Stomach smooth muscle (tissue), 2 donors: ENCODE measurements around the gene PRDM2.

Source experiments
- H3K27ac ChIP-seq: one replicate; pipeline ENCODE4 v1.7.0; 2013; ENCODE audit warnings: mild to moderate bottlenecking, low read length, inconsistent platforms
- H3K27me3 ChIP-seq, 2 donors: one replicate each; pipeline ENCODE4 v1.7.0; 2013; ENCODE audit warnings: low read length in 2 of 2; ENCODE audit not compliant: insufficient read depth in 2 of 2, control insufficient read depth in 1 of 2
- H3K36me3 ChIP-seq, 2 donors: one replicate each; pipeline ENCODE4 v1.7.0; 2013; ENCODE audit warnings: low read length in 2 of 2; ENCODE audit not compliant: control insufficient read depth in 2 of 2, insufficient read depth in 2 of 2
- H3K4me1 ChIP-seq: one replicate; pipeline ENCODE4 v1.7.0; 2013; ENCODE audit warnings: low read length; ENCODE audit not compliant: control insufficient read depth, insufficient read depth
- H3K4me3 ChIP-seq, 2 donors: one replicate each; pipeline ENCODE4 v1.7.0; 2013; ENCODE audit warnings: low read length in 2 of 2
- H3K9ac ChIP-seq, 2 donors: one replicate each; pipeline ENCODE4 v1.7.0; 2013; ENCODE audit warnings: low read length in 2 of 2, mild to moderate bottlenecking in 1 of 2
- H3K9me3 ChIP-seq, 2 donors: one replicate each; pipeline ENCODE4 v1.7.0; 2013; ENCODE audit warnings: low read length in 2 of 2; ENCODE audit not compliant: control insufficient read depth in 2 of 2
- donor health status: healthy.
- donor health status: Pancreatic carcinoma.

Gene PRDM2, protein sequence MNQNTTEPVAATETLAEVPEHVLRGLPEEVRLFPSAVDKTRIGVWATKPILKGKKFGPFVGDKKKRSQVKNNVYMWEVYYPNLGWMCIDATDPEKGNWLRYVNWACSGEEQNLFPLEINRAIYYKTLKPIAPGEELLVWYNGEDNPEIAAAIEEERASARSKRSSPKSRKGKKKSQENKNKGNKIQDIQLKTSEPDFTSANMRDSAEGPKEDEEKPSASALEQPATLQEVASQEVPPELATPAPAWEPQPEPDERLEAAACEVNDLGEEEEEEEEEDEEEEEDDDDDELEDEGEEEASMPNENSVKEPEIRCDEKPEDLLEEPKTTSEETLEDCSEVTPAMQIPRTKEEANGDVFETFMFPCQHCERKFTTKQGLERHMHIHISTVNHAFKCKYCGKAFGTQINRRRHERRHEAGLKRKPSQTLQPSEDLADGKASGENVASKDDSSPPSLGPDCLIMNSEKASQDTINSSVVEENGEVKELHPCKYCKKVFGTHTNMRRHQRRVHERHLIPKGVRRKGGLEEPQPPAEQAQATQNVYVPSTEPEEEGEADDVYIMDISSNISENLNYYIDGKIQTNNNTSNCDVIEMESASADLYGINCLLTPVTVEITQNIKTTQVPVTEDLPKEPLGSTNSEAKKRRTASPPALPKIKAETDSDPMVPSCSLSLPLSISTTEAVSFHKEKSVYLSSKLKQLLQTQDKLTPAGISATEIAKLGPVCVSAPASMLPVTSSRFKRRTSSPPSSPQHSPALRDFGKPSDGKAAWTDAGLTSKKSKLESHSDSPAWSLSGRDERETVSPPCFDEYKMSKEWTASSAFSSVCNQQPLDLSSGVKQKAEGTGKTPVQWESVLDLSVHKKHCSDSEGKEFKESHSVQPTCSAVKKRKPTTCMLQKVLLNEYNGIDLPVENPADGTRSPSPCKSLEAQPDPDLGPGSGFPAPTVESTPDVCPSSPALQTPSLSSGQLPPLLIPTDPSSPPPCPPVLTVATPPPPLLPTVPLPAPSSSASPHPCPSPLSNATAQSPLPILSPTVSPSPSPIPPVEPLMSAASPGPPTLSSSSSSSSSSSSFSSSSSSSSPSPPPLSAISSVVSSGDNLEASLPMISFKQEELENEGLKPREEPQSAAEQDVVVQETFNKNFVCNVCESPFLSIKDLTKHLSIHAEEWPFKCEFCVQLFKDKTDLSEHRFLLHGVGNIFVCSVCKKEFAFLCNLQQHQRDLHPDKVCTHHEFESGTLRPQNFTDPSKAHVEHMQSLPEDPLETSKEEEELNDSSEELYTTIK (N-terminal part only)

DNA sequence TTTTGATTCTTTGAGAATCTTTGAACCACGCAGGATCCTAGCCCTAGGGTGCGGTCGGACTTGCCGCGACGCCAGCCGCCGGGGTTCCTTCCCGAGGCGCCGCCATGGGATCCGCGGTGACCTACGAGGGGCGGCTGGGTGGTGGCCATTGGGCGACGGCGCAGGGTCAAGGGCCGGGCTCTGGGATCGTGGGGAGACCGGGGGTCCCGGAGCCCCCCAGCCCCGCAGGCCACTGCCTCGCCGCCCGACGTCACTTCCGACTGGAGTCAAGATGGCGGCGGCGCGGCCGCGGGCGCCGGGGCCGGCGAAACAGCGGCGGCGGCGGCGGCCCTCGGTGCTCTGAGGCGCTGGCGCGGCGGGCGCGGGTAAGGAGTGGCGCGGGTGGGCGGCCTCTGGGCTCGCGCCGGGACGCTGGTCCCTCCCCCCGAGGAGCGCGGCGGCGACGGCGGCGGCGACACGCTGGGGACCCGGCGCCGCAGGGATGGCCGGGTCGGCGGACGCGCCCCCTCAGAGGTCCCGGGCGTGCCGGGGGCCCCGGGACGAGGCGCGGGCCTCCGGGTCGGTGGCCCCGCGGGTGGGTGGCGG, at the start of gene PRDM2:
TSS of gene PRDM2 (plus strand) at position 253 of the 585 bp plus-strand sequence. CDS start 15,418 bp downstream, outside the sequence.
- Histone ChIP-seq H3K4me1 (peaks cover 5% of the 10 kb centered on the region), H3K27me3 (peaks cover 0 to under 1% of the 10 kb centered on the region in 2 donors), H3K9ac (peak within 1 kb of the TSS; percentile 89), H3K4me3 (peak within 1 kb of the TSS; percentile 79 to 96), H3K36me3 (no peaks in the 10 kb centered on the region), H3K27ac (peak within 1 kb of the TSS; percentile 90), H3K9me3 (no peaks in the 10 kb centered on the region)

DNA sequence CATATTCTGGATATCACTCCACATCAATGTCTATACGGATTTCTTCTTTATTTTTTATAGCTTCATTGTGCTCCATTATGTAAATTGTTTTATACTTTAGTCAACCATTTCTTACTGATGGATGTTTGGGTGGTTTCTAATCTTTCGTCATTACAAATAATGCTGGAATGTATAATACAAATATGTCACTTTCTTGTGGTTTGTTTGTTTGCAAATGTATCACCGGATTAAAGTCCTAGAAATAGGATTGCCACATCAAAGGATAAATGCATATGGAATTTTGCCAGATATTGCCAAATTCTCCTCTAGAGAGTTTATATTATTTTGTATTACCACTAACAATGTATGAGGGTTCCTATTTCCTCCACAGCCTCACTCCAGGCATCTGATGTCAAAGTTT, 48.7 kb upstream of the PRDM2 start:
- Histone ChIP-seq H3K4me3 (no peak overlapping the region), H3K27me3 (no peaks in the 10 kb centered on the region), H3K9ac (no peak overlapping the region), H3K27ac (no peak overlapping the region), H3K9me3 (no peaks in the 10 kb centered on the region), H3K4me1 (no peaks in the 10 kb centered on the region), H3K36me3 (no peaks in the 10 kb centered on the region)

DNA sequence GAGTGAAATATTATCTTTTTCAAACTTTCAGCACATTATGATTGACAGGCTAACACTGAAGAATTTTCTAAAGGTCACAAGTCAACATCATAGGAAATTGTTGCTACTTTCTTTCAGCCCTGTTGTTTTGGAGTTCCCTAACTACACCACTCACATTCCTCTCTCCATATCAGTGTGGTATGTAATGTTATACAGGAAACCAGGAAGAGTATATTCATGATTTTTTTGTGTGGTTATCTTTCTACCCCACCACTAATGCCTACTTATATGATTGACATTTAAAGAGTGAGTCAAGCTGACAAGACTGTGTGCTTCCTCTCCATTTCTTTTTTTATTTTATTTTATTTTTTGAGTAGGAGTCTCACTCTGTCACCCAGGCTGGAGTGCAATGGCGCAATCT, 47.8 kb upstream of the PRDM2 start:
- H3K4me1 ChIP-seq = no peaks in the 10 kb centered on the region
- H3K27ac ChIP-seq = no peak overlapping the region
- H3K9me3 ChIP-seq = no peaks in the 10 kb centered on the region
- no peak overlapping the region for H3K9ac ChIP-seq
- H3K4me3 ChIP-seq = no peak overlapping the region
- no peaks in the 10 kb centered on the region for H3K36me3 ChIP-seq
- no peaks in the 10 kb centered on the region for H3K27me3 ChIP-seq

DNA sequence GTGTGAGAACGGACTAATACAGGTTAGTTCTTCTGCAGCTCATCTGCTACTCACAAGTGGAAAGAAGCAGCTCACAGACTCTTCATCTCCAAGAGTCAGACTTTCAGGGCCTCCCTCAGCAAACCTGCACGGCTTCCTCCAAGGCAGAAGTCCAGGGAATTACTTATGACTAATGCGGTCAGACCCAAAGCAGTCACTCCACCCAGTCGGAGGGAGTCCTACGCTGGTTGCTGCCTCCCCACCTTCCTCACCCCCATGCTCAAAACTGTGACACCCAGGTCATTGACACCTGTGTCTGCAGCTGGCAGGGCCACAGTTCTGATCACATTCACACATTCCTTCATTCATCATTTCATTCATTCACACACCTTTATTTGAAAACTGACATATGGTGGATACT, 38.4 kb upstream of the PRDM2 start:
- H3K4me1 ChIP-seq = no peaks in the 10 kb centered on the region
- H3K27ac ChIP-seq = no peak overlapping the region
- H3K4me3 ChIP-seq = no peak overlapping the region
- peaks cover 0 to 2% of the 10 kb centered on the region in 2 donors for H3K27me3 ChIP-seq
- H3K9ac ChIP-seq = no peak overlapping the region
- no peaks in the 10 kb centered on the region for H3K36me3 ChIP-seq
- H3K9me3 ChIP-seq = no peaks in the 10 kb centered on the region

DNA sequence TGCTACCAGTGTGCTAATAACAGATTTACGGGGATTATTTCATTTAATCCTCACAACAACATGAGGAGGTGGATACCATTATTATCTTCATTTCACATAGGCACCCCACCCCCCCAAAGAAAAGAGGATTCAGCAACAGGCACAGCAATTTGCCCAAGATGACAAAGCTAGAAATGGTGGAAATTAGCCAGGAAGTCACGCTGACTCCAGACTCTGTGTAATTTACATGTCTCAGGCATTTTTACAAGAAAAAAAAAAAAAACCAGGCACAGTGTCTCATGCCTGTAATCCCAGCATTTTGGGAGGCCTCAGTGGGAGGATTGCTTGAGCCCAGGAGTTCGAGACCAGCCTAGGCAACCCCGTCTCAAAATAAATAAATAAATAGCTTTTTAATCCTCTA, 37.5 kb upstream of the PRDM2 start:
- Histone ChIP-seq H3K9ac (no peak overlapping the region), H3K9me3 (no peaks in the 10 kb centered on the region), H3K36me3 (no peaks in the 10 kb centered on the region), H3K4me3 (no peak overlapping the region), H3K4me1 (no peaks in the 10 kb centered on the region), H3K27ac (no peak overlapping the region), H3K27me3 (peaks cover 0 to 2% of the 10 kb centered on the region in 2 donors)

DNA sequence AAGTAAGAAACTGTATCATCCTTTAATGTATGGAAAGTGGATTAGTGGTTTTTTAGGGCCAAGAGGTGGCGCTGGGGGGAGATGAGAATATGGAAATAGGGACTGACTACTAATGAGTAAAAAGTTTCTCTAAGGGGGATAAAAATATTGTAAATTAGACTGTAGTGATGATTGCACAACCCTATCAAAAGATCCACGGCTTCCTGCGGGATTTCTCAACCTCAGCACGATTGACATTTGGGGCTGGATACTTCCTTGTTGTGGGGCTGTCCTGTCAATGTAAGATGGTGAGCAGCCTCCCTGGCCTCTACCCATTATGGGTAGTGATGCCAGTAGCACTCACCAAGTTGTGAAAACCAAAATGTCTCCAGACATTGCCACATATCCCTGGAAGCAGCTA, 36.0 kb upstream of the PRDM2 start:
- no peaks in the 10 kb centered on the region for H3K4me1 ChIP-seq
- H3K9me3 ChIP-seq = no peaks in the 10 kb centered on the region
- no peak overlapping the region for H3K4me3 ChIP-seq
- H3K9ac ChIP-seq = no peak overlapping the region
- H3K36me3 ChIP-seq = no peaks in the 10 kb centered on the region
- no peak overlapping the region for H3K27ac ChIP-seq
- peaks cover 0 to 2% of the 10 kb centered on the region in 2 donors for H3K27me3 ChIP-seq

DNA sequence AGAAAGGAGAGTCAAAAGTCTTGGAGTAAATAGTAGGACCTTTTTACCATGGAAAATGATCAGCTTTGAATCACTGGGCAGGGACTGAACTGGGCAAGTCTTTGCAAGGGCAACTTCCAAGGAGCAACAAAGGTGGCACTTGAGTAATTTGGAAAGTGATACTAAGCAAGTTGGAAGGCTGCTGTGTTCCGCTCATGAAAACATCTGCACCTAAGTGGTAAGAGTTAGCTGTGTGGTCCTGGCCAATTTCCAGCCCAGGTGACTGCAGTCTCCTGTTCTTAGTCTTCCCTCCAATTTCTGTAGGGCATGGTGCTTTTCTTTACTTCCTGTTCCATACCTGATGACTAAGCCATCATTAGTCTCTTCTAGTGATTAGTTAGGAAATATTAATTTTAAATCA, 35.5 kb upstream of the PRDM2 start:
- H3K4me3 ChIP-seq = no peak overlapping the region
- H3K27me3 ChIP-seq = peaks cover 0 to 2% of the 10 kb centered on the region in 2 donors
- H3K9ac ChIP-seq = no peak overlapping the region
- no peaks in the 10 kb centered on the region for H3K4me1 ChIP-seq
- H3K36me3 ChIP-seq = no peaks in the 10 kb centered on the region
- H3K9me3 ChIP-seq = no peaks in the 10 kb centered on the region
- no peak overlapping the region for H3K27ac ChIP-seq

DNA sequence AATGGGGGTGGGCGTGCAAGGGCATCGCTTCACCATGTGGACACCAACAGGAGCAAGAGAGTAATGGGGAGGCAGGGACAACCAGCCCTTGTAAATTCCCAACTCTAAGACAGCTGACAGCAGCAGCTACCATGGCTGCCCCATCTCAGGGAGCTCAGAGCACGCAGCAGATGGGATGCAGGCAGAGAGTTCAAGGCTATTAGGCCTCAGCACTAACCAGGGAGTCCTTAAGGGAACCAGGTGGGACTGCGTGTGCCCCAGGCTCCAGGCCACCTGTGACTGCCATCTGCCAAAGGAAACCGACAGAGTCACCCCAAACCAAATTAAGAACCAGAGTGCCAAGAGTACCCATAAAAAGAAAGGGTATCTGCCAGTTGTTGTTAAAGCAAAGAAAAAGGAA, 33.7 kb upstream of the PRDM2 start:
- H3K27ac ChIP-seq = no peak overlapping the region
- H3K4me1 ChIP-seq = no peaks in the 10 kb centered on the region
- H3K9me3 ChIP-seq = no peaks in the 10 kb centered on the region
- H3K4me3 ChIP-seq = no peak overlapping the region
- H3K36me3 ChIP-seq = no peaks in the 10 kb centered on the region
- peaks cover 0 to 2% of the 10 kb centered on the region in 2 donors for H3K27me3 ChIP-seq
- H3K9ac ChIP-seq = no peak overlapping the region

DNA sequence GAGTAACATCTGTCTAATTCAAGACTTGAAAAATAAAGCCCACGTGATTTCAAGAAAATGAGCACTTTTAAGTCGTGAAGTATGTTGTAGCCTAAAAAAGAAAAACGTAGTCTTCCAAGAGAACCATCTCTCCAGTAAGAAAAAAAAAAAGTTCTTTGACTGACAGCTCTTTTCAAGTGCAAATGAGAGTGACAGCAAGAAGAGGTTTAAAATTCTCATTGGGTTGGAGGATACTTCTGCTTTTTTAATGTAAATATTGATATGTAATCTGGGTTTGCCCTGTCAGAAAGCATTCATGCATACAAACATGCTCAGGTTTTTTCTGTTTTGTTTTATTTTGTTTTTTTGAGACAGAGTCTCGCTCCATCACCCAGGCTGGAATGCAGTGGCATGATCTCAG, 32.3 kb upstream of the PRDM2 start:
- Histone ChIP-seq H3K4me3 (no peak overlapping the region), H3K27ac (no peak overlapping the region), H3K36me3 (no peaks in the 10 kb centered on the region), H3K9ac (no peak overlapping the region), H3K27me3 (peaks cover 0 to 2% of the 10 kb centered on the region in 2 donors), H3K9me3 (no peaks in the 10 kb centered on the region), H3K4me1 (no peaks in the 10 kb centered on the region)

DNA sequence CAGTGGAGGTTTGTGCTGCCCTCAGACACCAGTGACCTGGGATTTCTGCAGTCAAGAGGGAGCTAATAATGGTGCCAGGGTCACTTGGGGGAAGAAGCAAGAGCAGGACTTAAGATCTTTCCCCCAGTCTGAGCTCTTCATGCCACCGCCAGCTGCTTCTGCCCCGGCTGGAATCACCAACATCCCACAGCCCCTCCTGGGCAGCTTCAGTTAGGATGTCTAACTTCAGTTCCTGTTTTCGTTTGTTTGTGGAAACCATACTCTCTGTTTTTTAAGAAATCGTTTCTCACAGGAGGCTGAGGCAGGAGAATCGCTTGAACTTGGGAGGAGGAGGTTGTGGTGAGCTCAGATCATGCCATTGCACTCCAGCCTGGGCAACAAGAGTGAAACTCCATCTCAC, 25.6 kb upstream of the PRDM2 start:
- no peaks in the 10 kb centered on the region for H3K4me1 ChIP-seq
- no peaks in the 10 kb centered on the region for H3K36me3 ChIP-seq
- no peak overlapping the region for H3K9ac ChIP-seq
- no peak overlapping the region for H3K4me3 ChIP-seq
- peaks cover 0 to 3% of the 10 kb centered on the region in 2 donors for H3K27me3 ChIP-seq
- no peaks in the 10 kb centered on the region for H3K9me3 ChIP-seq
- no peak overlapping the region for H3K27ac ChIP-seq
